PC-3 (cell line): ENCODE data around the gene SLC36A3. TPM values are rescaled to one million over a fixed set of nuclear protein-coding genes. Genes with fewer than 3 reads are reported as not detected.
"Not testable (repeated sequence)": the region's sequence is repeated elsewhere in the genome, so short reads cannot be mapped to it uniquely, and the experiment has no call there.

ENCODE experiments used
- ATAC-seq: fragments of 200-7000 bp; cut with Tn5 transposase; 2 replicates; pipeline ENCODE4 v1.9.1; 2020; ENCODE audit warnings: mild to moderate bottlenecking, moderate library complexity
- BruUV-seq: library from RNA; stranded (reverse); fragments of 400-500 nt; replicated peaks from 2 replicates; lab custom pipeline; 2021; lab: Mats Ljungman, UMichigan
- CTCF ChIA-PET: fragments of 300-600 bp; sonication (Branson Sonifier 250); formaldehyde crosslinking; loops from one replicate; lab custom pipeline; 2022; ENCODE audit warnings: antibody characterized with exemption; lab: Charles Lee
- POLR2A ChIA-PET: fragments of 300-600 bp; sonication (Branson Sonifier 250); formaldehyde crosslinking; loops from one replicate; lab custom pipeline; 2022; ENCODE audit warnings: antibody characterized with exemption; ENCODE audit not compliant: unreplicated experiment; lab: Charles Lee
- DNase-seq: peaks from one replicate; pipeline ENCODE4 v3.0.0-alpha.2; 2015
- H2AFZ ChIP-seq: fragments of 300-600 bp; sonication (generic); 2 replicates; pipeline ENCODE4 v1.6.0; 2016; ENCODE audit warnings: antibody characterized with exemption, low read length
- H3F3A ChIP-seq: fragments of 300-600 bp; sonication (generic); one replicate; pipeline ENCODE4 v1.6.0; 2017; ENCODE audit warnings: antibody characterized with exemption, low read length, control low read depth, mild to moderate bottlenecking; ENCODE audit not compliant: unreplicated experiment
- H3K27ac ChIP-seq: fragments of 300-600 bp; sonication (generic); 2 replicates; pipeline ENCODE4 v1.5.1; 2016; ENCODE audit warnings: mild to moderate bottlenecking, low read length
- H3K27me3 ChIP-seq: fragments of 300-600 bp; sonication (generic); 2 replicates; pipeline ENCODE4 v1.6.1; 2016; ENCODE audit warnings: low read length, mixed read lengths
- H3K36me3 ChIP-seq: fragments of 300-600 bp; sonication (generic); 2 replicates; pipeline ENCODE4 v1.6.1; 2016; ENCODE audit warnings: low read depth, mixed run types, low read length, mixed read lengths
- H3K4me1 ChIP-seq: fragments of 300-600 bp; sonication (generic); 2 replicates; pipeline ENCODE4 v1.5.1; 2016; ENCODE audit warnings: low read length; ENCODE audit not compliant: insufficient read depth
- H3K4me2 ChIP-seq: fragments of 300-600 bp; sonication (generic); 2 replicates; pipeline ENCODE4 v1.6.0; 2016; ENCODE audit warnings: low read length
- H3K4me3 ChIP-seq: fragments of 300-600 bp; sonication (generic); 2 replicates; pipeline ENCODE4 v1.5.1; 2016; ENCODE audit warnings: mild to moderate bottlenecking, low read length, mixed read lengths
- H3K79me2 ChIP-seq: fragments of 300-600 bp; sonication (generic); 2 replicates; pipeline ENCODE4 v1.6.1; 2017; ENCODE audit warnings: low read length, mixed read lengths
- H3K9ac ChIP-seq: fragments of 300-600 bp; sonication (generic); 2 replicates; pipeline ENCODE4 v1.6.0; 2016; ENCODE audit warnings: mild to moderate bottlenecking, low read length
- H3K9me2 ChIP-seq: fragments of 300-600 bp; sonication (generic); replicated peaks from 2 replicates; pipeline ENCODE4 v1.6.1; 2016; ENCODE audit warnings: mixed run types, low read length, mixed read lengths
- H3K9me3 ChIP-seq: fragments of 300-600 bp; sonication (generic); 2 replicates; pipeline ENCODE4 v1.6.1; 2016; ENCODE audit warnings: low read length, mixed read lengths
- H4K20me1 ChIP-seq: fragments of 300-600 bp; sonication (generic); 2 replicates; pipeline ENCODE4 v1.6.1; 2016; ENCODE audit warnings: low read length, mixed read lengths
- EZH2 ChIP-seq: fragments of 300-600 bp; sonication (generic); IDR thresholded peaks from one replicate; pipeline ENCODE4 v1.6.1; 2017; ENCODE audit warnings: antibody characterized with exemption, mild to moderate bottlenecking, low read length; ENCODE audit not compliant: unreplicated experiment
- EZH2phosphoT487 ChIP-seq: fragments of 300-600 bp; sonication (generic); IDR thresholded peaks from 2 replicates; pipeline ENCODE4 v1.6.1; 2018; ENCODE audit warnings: mild to moderate bottlenecking, antibody characterized with exemption, low read length, borderline replicate concordance
- intact Hi-C: fragments of 100-400 bp; cut with micrococcal nuclease; formaldehyde crosslinking; loops from 2 replicates; pipeline ENCODE4 v1.9.0; 2023
- total RNA-seq: library from RNA; depleted of rRNA; stranded (reverse); fragments of >200 nt; gene quantifications from 2 replicates; pipeline ENCODE4 v1.2.3, GENCODE V29; 2014
- TF ChIP-seq, protein P1 (sequence below): fragments of 300-600 bp; sonication (generic); conservative IDR thresholded peaks from 2 replicates; pipeline ENCODE4 v1.5.1; 2017; ENCODE audit warnings: antibody characterized with exemption, low read depth, mild to moderate bottlenecking, low read length

Gene SLC36A3
- total RNA-seq, 1 experiment from 2014 or later: not detected

DNA sequence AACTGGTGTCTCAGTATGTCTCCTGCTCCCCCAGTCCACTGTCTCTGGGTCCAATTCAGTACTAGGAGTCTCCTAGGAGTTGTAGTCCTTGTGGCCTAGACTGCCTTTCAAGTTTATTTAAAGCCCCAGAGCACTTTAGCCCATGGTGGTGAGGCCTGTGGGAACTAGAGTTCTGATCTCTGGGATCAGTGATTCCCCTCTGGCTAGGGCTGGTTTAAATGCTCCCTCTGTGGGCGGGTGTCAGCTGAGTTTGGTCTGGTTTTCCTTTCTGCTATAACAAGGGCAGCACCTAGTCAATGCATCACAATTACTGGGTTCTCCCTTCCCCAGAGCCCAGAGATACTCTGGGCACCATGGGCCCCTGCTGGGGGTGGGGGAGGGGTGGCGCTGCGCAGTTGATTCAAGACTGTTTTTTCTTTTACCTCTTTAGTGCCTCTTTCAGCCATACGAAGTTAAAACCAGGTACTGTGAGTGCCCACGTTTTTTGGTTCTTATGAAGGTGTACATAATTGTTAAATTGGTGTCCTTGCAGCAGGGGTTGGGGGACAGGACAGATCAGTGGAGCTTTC, 9.3 kb upstream of the SLC36A3 start:
- CTCF ChIA-PET: no interaction called here
- BruUV-seq: no TSS peak

DNA sequence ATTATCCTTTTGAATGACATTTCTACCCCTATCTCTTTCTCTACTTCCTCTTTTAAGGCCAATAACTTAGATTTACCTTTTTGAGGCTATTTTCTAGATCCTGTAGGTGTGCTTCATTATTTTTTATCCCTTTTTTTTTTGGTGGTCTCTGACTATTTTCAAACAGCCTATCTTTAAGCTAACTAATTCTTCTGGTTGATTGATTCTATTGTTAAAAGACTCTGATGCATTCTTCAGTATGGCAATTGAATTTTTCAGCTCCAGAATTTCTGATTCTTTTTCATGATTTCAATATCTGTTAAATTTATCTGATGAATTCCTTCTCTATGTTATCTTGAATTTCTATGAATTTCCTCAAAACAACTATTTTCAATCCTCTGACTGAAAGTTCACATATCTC, 7.4 kb upstream of the SLC36A3 start:
- no TSS peak for BruUV-seq
- H3K27ac ChIP-seq: no peak overlapping the region
- no peak overlapping the region for H3K4me2 ChIP-seq
- H3K36me3 ChIP-seq: no peaks in the 10 kb centered on the region
- H3K4me1 ChIP-seq: no peaks in the 10 kb centered on the region
- no peaks in the 10 kb centered on the region for H3K79me2 ChIP-seq
- no peak overlapping the region for H2AFZ ChIP-seq
- no peaks in the 10 kb centered on the region for H4K20me1 ChIP-seq
- no peaks in the 10 kb centered on the region for H3K27me3 ChIP-seq
- H3K9me3 ChIP-seq: 0 out of 2 replicates have a peak, but pooled peaks cover 3% of the 10 kb centered on the region
- intact Hi-C loops: no loop called here
- TF ChIP-seq EZH2phosphoT487 (no peak), EZH2 (no peak)
- TF ChIP-seq, protein P1, sequence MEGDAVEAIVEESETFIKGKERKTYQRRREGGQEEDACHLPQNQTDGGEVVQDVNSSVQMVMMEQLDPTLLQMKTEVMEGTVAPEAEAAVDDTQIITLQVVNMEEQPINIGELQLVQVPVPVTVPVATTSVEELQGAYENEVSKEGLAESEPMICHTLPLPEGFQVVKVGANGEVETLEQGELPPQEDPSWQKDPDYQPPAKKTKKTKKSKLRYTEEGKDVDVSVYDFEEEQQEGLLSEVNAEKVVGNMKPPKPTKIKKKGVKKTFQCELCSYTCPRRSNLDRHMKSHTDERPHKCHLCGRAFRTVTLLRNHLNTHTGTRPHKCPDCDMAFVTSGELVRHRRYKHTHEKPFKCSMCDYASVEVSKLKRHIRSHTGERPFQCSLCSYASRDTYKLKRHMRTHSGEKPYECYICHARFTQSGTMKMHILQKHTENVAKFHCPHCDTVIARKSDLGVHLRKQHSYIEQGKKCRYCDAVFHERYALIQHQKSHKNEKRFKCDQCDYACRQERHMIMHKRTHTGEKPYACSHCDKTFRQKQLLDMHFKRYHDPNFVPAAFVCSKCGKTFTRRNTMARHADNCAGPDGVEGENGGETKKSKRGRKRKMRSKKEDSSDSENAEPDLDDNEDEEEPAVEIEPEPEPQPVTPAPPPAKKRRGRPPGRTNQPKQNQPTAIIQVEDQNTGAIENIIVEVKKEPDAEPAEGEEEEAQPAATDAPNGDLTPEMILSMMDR: no peak
- DNase-seq (no peak), ATAC-seq (no peak)
- no peaks in the 10 kb centered on the region for H3K9me2 ChIP-seq
- H3K9ac ChIP-seq: no peak overlapping the region
- CTCF ChIA-PET: no interaction called here
- H3F3A ChIP-seq: no peaks in the 10 kb centered on the region
- POLR2A ChIA-PET: no interaction called here
- no peak overlapping the region for H3K4me3 ChIP-seq

More for the DNA sequence above, 9.3 kb upstream of the SLC36A3 start:
- Histone ChIP-seq H3K9ac (no peak overlapping the region), H3K9me2 (no peaks in the 10 kb centered on the region), H3K4me2 (no peak overlapping the region), H2AFZ (no peak overlapping the region), H4K20me1 (no peaks in the 10 kb centered on the region), H3F3A (no peaks in the 10 kb centered on the region), H3K9me3 (0 out of 2 replicates have a peak, but pooled peaks cover 3% of the 10 kb centered on the region), H3K4me1 (no peaks in the 10 kb centered on the region), H3K79me2 (no peaks in the 10 kb centered on the region), H3K4me3 (no peak overlapping the region), H3K27ac (no peak overlapping the region), H3K27me3 (no peaks in the 10 kb centered on the region), H3K36me3 (no peaks in the 10 kb centered on the region)
- DNase-seq (no peak), ATAC-seq (no peak)
- intact Hi-C loops: loop anchor here (2.0 kb wide), 1 partner anchor 22 kb away; no protein-coding TSS in a partner anchor
- no peak for TF ChIP-seq EZH2phosphoT487
- TF ChIP-seq EZH2: no peak
- TF ChIP-seq, protein P1: no peak
- POLR2A ChIA-PET: no interaction called here

GRCh38 chr5:151309821-151310220, 6.3 kb upstream of the SLC36A3 start:
- intact Hi-C loops, BruUV-seq: not testable (repeated sequence)
- POLR2A ChIA-PET: interaction anchor here (0.9 kb wide), 1 partner anchor 57 kb away, joined by 6 read pairs; the partner anchor contains the start of gene GM2A

DNA sequence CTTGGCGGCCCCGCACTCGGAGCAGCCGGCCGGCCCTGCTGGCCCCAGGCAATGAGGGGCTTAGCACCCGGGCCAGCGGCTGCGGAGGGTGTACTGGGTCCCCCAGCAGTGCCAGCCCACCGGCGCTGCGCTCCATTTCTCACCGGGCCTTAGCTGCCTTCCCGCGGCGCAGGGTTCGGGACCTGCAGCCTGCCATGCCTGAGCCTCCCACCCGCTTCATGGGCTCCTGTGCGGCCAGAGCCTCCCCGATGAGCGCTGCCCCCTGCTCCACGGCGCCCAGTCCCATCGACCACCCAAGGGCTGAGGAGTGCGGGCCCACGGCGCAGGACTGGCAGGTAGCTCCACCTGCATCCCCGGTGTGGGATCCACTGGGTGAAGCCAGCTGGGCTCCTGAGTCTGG, 5.7 kb upstream of the SLC36A3 start:
- BruUV-seq, H2AFZ ChIP-seq, H3K9ac ChIP-seq, H3K9me2 ChIP-seq, H3K9me3 ChIP-seq, H3K4me3 ChIP-seq, H4K20me1 ChIP-seq, H3K4me1 ChIP-seq, H3F3A ChIP-seq, H3K27ac ChIP-seq, H3K36me3 ChIP-seq, H3K4me2 ChIP-seq, ATAC-seq, DNase-seq, intact Hi-C loops, H3K27me3 ChIP-seq, H3K79me2 ChIP-seq: not testable (repeated sequence)
- ChIA-PET CTCF (interaction anchor here (0.6 kb wide), 1 partner anchor 24 kb away, joined by 3 read pairs; no protein-coding TSS in a partner anchor), POLR2A (interaction anchor here (0.9 kb wide), 1 partner anchor 57 kb away, joined by 6 read pairs; the partner anchor contains the start of gene GM2A)

More at GRCh38 chr5:151309821-151310220, 6.3 kb upstream of the SLC36A3 start:
- not testable (repeated sequence) for H3K4me1 ChIP-seq, H3K4me2 ChIP-seq, H3K36me3 ChIP-seq, H3K79me2 ChIP-seq, H4K20me1 ChIP-seq, DNase-seq, ATAC-seq, H3K9ac ChIP-seq, H3K9me3 ChIP-seq, H3K9me2 ChIP-seq, H3K4me3 ChIP-seq, H3K27me3 ChIP-seq, H2AFZ ChIP-seq, H3K27ac ChIP-seq, H3F3A ChIP-seq
- CTCF ChIA-PET: interaction anchor here (0.6 kb wide), 1 partner anchor 24 kb away, joined by 3 read pairs; no protein-coding TSS in a partner anchor
